ENCODE results near the gene PCBP3. TPM values are rescaled to one million over a fixed set of nuclear protein-coding genes. Genes with fewer than 3 reads are reported as not detected.
"Not testable (repeated sequence)": the region's sequence is repeated elsewhere in the genome, so short reads cannot be mapped to it uniquely, and the experiment has no call there.

Gene PCBP3
- total RNA-seq, 1 donor from 2014 or later, result 5.5 TPM

DNA sequence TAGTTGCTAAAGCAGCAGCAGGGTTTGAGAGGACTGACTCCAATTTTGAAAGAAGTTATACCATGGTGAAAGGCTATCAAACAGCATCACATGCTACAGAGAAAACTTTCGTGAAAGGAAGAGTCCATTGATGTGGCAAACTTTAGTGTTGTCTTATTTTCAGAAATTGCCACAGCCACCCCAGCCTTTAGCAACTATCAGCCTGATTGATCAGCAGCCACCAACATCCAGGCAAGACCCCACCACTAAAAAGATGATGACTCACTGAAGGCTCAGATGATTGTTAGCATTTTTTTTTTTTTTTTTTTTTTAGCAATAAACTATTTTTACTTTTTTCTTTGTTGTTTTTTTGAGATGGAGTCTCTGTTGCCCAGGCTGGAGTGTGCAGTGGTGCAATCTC, 35.3 kb downstream of the PCBP3 start:
- DNase-seq, result not testable (repeated sequence)

DNA sequence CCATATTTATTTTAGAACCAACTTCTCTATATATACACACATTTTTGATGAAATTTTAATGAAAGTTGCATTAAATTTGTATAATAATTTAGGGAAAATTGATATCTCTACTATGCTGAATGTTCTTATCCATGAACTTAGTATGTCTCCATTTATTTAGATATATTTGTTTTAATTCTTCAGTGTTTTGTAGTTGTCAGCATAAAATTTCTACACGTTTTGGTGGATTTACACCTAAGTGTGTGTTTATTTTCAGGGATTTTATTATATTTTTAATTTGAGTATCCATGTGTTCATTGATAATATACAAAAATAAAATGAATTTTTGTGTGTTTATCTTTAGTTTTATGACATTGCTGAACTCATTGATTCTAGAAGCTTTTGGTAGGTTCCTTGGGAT, 36.7 kb downstream of the PCBP3 start:
- no peak for DNase-seq

DNA sequence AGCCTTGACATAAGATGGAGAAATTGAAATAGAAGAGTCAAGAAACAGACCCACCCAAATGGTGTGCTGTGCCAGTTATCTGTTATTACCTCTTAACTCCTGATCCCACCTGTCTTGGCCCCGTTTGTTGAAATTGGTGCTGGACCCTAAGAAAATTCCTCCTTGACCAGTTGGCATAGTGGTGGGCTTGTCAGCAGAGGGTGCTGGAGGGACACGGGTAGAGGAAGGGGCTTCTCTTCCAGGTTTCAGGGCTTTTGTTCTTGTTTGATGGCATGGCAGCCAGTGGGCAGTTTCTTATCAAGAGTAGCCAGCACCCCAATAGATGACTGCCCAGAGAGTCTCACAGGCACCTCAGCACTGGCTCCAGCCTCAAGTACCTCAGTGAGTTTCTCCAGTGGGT, 51.6 kb downstream of the PCBP3 start:
- peak; percentile 27 for DNase-seq

DNA sequence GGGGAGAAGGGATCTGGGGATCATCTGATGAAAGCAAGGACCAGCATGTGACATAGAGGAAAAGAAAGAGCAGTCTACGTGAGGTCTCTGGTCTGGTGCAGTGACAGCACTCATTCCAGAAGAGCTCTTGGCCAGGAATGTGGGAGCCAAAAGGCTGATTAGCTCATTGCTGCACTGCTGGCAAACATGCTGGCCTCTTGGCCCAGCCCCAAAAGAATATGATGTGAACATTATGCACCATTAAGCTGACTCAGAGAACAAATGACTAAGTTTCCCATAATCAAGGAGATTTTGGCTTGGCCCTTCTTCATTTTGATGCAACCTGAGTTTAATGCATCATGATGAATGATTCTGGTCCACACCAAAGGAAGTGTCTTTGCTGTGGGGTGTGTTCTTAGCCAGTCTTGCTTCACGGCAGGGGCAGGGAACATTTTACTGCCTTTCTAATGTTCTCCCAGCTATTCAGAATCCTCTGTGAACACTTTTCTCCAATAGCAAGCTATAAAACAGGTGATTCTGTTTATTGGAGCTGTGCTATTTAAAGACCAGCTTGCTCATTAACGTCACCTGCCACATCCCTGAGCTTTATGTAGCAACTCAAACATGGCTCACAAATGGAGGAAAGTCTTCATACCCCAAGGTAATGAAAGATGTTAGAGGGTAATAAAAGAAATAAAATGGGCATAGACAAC, 55.1 kb downstream of the PCBP3 start:
- peak; percentile 64 for DNase-seq

DNA sequence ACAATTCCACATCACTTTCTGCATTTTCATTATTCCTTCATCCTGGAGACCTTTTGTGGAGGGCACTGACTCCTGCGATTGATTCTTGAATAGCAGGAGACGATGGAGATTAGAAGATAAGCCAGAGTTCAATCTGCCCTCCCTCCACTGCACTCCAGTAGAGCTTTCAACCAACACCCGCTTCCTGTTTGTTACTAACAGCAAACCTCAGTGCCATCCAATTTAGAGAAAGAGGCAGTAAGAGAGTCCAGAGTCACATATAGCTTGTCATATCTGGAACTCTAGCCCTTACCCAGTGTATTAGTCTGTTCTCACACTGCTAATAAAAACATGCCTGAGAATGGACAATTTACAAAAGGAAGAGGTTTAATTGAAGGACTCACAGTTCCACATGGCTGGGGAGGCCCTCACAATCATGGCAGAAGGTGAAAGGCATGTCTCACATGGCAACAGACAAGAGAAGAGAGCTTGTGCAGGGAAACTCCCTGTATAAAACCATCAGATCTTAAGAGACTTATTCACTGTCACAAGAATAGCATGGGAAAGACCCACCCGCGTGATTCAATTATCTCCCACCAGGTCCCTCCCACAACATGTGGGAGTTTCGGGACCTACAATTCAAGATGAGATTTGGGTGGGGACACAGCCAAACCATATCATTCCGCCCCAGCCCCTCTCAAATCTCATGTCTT, 55.9 kb downstream of the PCBP3 start:
- DNase-seq, result no peak

DNA sequence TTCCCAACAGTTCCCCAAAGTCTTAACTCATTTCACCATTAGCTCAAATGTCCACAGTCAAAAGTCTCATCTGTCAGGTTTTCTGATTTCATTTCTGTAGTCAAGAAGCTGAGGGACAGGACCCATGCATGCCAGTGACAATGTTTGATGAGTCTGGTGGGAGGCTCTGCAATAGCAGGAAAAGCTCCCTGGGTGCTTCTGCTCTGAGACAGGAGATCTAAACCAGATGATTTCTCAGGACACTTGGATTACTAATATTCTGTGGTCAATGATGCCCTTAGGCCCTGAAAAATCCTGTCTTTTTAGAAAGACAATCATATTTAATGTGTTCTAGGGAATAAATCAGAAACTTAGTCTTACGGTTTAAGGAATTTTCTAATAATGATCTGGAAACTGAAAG, 56.4 kb downstream of the PCBP3 start:
- DNase-seq, result no peak

DNA sequence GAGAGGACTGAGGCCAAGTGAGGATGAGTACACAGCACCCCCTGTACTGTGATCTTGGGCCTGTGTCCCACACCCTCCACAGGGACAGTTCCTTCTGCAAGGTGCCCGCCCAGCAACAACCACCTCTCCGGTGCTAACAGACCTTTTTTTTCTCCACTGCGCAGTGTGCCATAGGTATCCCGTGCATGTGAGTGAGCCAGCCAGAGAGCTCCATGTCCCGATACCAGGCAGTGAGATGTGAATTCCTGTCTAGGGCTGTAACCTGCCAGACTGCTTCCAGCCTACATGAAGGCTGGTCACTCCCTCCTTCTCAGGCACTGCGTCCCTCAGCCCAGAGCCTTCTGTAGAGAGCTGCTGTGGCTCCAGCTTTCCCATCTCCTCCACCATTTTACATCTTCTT, 56.9 kb downstream of the PCBP3 start:
- no peak for DNase-seq

DNA sequence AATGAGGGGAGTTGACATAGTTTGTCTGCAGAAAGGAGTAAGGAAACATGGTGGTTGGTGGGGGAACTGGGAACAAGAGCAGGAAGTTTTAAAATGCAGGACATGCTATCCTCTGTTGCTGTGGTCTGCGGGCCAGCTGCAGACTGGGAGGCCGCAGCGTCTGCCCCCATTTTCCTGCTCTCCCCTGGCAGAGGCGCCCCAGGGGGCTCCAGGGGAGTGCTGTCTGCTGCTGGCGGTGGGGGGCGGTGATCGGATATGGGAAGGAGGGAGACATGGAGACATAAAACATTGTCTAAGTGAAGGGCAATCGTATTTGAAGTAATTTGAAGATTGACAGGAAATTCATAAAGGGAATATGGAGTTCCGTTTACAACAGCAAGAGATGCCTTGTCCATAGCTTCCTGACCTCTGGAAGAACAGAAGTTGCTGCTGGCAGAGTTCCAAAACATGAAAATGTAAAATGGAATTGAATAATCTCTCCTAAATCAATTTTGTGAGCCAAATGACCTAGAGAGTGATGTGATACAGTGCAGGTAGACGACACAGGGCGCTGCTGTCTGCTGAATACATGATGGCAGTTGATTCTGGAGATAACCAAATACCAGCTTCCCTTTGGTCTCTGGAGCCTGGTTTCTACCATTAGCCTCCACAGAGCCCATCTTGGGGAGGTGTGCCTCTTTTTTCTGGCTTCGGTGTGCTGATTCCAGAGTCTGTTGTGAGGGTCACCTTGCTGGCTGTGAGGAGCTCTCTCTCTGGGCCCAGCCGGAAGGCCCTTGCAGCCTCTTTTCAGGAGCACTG, 61.0 kb downstream of the PCBP3 start:
- DNase-seq, result no peak

DNA sequence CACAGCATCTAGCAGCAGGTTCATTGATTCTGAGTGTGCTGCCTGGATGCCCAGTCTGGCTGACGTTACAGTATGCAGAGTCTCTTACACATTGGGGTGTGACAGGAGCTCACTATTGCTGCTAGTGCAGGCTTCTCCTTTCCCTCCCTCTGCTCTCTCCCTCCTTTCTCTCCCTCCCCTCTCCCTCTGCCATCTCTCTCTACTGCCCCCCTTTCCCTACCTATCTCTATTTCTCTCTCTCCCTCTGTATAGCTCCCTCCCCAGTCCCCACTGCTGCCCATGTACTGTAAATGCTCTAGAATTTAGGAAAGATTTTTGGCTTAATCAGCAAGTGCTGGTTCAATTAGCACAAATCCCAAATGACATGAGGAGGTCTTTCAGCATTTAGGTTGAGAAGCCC, 62.8 kb downstream of the PCBP3 start:
- DNase-seq, result no peak

DNA sequence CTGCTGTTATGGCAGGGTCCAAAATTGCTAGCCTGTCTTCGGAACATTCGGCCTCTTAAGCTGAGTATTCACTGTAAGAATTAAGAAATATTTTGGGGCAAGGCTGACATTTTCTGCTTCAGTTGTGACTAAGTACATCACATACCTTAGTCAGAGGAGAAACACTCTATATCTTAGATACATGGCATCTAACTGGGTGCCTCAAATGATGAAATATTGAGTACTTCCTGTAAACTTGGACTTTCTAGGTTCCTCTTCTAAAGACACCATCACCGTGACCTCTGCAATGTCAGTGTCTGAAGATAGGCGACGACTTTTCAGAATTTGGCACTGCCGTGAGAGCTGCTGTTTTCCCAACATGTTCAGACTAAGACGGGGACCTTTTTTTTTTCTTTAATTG, 65.6 kb downstream of the PCBP3 start:
- no peak for DNase-seq

DNA sequence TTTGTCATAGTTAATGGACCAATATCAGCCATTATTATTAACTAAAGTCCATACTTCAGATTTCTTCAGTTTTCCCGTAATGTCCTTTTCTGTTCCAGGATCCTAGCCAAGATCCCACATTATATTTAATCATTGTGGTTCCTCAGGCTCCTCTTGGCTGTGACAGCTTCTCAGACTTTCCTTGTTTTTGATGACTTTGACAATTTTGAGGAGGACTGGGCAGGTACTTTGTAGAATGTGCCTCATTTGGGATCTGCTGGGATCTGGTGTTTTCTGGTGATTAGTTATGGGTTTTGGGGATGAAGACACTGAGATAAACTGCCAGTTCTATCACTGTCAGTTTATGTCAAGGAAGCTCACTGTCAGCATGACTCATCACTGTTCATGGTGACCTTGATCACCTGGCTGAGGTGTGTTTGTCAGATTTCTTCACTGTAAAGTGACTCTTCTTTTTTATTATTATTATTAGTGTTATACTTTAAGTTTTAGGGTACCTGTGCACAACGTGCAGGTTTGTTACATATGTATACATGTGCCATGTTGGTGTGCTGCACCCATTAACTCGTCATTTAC, 66.3 kb downstream of the PCBP3 start:
- DNase-seq, result no peak

DNA sequence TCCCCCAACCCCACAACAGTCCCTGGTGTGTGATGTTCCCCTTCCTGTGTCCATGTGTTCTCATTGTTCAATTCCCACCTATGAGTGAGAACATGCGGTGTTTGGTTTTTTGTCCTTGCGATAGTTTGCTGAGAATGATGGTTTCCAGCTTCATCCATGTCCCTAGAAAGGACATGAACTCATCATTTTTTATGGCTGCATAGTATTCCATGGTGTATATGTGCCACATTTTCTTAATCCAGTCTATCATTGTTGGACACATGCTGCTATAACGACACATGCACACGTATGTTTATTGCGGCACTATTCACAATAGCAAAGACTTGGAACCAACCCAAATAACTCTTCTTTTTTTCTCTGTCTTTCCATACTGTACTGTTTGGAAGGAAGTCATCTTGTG, 66.8 kb downstream of the PCBP3 start:
- not testable (repeated sequence) for DNase-seq

DNA sequence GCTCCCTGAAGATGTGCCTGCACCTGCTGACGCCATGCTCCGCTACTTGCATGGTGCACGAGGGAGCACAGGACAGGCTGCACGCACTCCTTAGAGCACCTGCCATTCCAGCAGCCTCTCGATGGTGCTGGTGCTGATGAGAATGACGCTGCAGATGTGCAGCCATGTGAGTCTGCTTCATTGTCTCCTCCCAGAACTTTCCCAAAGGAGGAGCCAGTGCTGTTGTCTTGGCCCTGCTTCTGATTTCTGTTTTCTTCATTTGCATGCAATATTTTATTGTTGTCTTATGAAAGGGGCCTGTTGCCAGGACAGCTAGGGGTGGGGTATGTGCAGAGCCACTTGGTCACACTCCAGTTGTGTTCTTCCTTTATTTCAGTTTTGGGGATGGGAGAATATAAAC, 70.1 kb downstream of the PCBP3 start:
- DNase-seq, result no peak

DNA sequence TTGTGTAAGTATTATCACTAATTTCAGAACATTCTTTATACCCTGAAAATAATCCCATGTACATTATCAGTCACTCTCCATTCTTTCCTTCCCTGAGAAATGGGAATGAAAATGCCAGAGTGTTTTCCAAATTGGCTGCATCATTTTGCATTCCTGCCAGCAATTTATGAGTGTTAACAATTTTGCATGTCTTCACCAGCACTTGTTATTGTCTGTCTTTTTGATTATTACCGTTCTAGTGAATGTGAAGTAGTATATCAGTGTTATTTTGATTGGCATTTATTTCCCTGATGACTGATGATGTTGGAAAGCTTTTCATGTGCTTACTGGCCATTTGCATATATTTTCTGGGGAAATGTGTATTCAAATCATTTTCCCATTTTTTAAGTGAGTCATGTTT, 71.9 kb downstream of the PCBP3 start:
- DNase-seq, result no peak

DNA sequence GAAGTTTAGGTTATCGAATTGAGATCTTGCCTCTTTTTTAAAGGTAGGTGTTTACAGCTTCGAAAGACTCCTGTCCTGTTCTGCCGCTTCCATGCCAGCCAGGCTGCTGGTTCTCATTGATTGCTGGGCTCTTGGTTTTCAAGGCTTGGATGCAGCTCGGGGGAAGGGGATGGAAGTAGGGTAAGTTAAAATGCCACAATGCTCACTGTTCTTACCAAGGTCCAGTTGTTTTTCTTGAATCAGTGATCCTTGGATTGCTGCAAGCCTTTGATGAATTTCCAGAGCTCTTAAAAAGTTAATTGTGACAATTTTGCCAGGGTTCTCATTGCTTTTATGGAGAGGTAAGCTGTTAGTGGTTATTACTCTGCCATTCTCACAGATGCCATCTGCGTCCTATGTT, 74.9 kb downstream of the PCBP3 start:
- no peak for DNase-seq

DNA sequence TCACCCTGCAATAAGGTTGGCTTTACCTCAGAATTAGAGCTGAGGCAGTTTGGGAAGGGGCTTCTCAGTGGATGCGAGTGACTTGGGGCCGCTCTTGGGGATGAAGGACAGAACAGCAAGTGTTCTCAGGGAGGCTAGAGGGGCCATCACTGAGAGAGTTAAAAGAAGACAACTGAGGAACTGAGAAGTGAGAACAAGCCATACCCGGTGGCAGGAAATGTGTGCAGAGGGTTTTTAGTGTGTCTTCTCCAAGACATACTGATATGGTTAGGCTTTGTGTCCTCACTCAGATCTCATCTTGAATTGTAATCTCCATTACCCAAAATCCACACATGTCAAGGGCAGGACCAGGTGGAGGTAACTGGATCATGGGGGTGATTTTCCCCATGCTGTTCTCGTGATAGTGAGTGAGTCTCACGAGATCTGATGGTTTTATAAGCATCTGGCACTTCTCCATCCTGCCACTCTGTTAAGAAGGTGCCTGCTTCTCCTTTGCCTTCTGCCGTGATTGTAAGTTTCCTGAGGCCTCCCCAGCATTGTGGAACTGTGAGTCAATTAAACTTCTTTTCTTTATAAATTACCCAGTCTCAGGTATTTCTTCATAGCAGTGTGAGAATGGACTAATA, 75.8 kb downstream of the PCBP3 start:
- DNase-seq, result no peak

DNA sequence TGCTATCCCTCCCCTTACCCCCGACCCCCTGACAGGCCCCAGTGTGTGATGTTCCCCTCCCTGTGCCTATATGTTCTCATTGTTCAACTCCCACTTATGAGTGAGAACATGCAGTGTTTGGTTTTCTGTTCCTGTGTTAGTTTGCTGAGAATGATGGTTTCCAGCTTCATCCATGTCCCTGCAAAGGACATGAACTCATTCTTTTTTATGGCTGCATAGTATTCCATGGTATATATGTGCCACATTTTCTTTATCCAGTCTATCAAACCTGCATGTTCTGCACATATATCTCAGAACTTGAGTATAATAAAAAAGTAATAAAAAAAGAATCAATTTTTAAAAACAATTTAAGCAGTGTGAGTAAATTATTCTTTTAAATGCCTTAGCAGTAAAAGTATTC, 76.7 kb downstream of the PCBP3 start:
- not testable (repeated sequence) for DNase-seq

DNA sequence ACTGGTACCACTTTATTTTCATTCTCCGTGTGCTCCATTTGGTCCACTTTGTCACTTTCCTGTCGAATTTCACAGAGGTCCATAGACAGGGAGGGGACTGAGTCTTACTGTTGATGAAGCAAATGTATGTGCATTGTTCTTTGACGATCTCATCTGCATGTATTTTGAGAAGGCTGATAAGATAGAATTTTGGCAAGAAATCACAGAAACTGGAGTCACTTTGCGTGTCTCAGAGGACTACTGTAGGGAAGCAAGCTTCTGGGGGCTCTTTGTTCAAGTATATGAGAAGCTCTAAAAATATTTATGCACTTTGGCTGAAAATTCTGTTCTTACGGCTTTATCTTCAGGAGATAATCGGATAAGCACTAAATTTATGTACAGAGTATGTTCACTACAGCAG, 78.1 kb downstream of the PCBP3 start:
- no peak for DNase-seq

DNA sequence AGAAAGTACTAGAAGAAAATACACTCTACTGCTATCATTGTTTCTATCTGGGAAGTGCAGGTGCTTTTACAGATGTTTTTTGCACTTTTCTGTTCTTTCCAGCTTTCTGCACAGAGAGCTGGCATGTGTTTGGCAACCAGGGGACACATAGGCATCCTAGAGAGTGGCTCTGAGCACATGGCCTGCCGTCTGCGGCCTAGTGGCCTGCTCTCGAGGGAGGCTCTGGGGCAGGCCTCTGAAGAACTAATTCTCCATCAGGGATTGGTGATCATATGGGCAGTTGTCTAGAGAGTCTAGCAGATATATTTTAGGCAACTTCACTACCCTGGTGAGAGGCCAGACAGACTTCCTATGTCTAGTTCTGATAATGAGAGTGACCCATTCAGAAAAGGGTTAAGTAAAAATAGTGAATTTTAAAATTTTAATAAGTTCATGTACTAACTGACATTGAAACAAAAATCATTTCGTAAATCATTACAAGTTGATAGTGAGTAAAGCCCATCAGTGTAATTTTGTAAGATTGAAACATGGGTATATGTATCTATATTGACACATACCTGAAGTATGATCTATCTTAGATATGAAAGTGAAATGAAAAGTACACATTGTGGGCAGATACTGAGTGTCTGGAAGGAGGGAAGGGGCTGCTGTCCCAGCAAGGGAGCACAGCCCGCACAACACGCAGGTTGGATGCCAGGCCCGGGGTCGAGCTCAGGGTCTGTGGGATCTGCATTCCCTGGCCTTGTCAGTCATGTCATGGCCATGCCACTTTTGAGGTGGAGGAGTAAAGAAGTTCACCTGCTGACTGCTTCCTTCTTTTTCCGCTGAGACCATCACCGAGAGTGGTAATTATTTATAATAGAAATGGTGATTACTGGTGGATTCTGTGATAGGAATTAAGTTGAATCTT, 79.8 kb downstream of the PCBP3 start:
- DNase-seq, result no peak

DNA sequence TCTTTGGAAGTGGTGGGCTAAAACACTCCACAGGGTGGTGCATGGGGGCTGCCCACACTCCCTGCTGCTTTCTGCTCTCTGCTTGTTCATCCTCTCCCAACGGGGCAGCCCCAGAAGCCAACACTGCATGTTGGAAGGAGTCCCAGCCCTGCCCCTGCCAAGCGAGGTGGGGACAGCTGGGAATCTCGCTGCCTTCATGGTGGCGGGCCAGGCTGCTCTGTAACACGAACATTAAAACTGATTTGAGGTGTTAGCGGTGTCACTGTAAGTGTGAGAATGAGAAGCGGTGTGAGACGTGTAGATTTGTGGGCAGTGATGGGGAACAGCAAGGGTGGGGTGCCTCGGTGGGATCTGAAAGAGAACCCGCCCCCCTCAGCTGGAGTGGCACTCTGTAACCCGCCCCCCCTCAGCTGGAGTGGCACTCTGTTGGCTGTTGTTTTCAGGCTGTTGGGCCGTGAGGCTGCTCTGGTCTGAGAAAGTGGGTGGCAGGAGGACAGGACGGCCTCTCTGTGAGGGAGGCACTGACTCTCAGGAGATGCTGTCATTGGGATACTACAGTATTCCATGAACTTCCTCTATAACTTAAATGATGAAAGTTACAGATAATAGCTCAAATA, 80.9 kb downstream of the PCBP3 start:
- DNase-seq, result peak; percentile 91
